GM12891 (cell line): Measurements from ENCODE around the gene SUPT20H.

Experiments used
- DNase-seq: peaks from one replicate; pipeline ENCODE4 v3.0.0; 2011; ENCODE audit warnings: low spot score; ENCODE audit not compliant: insufficient read length
- FAIRE-seq: peaks from 2 replicates; lab custom pipeline; 2011; peaks lifted over from hg19 to GRCh38; lab: Jason Lieb, UNC
- PAX5 ChIP-seq: IDR thresholded peaks from 2 replicates; pipeline ENCODE4 v1.6.1; 2011; ENCODE audit warnings: low read length, moderate library complexity, mild to moderate bottlenecking; ENCODE audit not compliant: insufficient read depth, severe bottlenecking
- POLR2A ChIP-seq: IDR thresholded peaks from 2 replicates; pipeline ENCODE4 v1.6.1; 2011; ENCODE audit warnings: low read depth, low read length, control low read depth
- POLR2AphosphoS5 ChIP-seq: IDR thresholded peaks from 2 replicates; pipeline ENCODE4 v1.6.1; 2011; ENCODE audit warnings: low read depth, low read length, control low read depth
- POU2F2 ChIP-seq: IDR thresholded peaks from 2 replicates; pipeline ENCODE4 v1.6.1; 2011; ENCODE audit warnings: low read depth, mild to moderate bottlenecking, control low read depth, low read length, moderate library complexity
- SPI1 ChIP-seq: IDR thresholded peaks from 2 replicates; pipeline ENCODE4 v1.6.1; 2011; ENCODE audit warnings: low read depth, low read length, control low read depth
- TAF1 ChIP-seq: IDR thresholded peaks from 2 replicates; pipeline ENCODE4 v1.6.1; 2011; ENCODE audit warnings: low read depth, low read length, control low read depth

The SUPT20H gene

DNA sequence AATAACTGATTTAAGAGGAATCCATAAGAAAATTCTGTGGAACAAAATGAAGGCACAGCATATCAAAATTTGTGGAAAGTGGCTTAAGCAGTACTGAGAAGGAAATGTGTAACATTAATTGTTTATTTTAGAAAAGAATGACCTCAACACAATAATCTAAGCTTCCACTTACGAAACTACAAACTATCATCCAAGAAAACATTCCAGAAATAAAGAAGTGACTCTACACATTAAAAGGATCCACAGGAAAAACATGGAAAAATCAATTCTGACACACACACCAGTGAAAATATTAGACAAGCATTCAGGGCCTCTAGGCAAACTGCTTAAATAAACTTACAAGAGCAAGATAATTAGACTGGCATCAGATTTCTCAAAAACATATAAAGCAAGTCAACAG is 44.9 kb downstream of the SUPT20H start:
- no peak for TF ChIP-seq TAF1
- DNase-seq, result no peak
- FAIRE-seq, result no peak

DNA sequence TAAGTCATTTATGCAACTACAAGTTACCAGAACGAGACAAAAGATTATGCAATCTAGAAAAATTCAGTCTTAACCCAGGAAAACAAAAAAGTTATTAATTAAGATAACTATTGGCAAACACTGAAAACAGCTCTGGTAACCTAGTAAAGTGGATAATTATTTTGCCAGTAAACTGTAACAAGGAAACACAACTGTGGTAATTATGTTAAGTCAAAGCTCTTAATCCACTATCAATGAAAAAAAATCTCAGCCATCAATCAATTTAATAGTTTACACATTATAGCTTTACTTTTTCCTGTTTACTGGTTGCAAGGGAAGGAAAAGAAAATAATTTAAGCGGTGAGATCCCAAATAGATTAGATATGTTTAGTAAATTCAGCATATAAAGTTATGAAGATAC is 47.7 kb downstream of the SUPT20H start:
- FAIRE-seq, result no peak
- no peak for DNase-seq
- no peak for TF ChIP-seq POLR2A
- no peak for TF ChIP-seq PAX5
- TF ChIP-seq TAF1, result no peak

DNA sequence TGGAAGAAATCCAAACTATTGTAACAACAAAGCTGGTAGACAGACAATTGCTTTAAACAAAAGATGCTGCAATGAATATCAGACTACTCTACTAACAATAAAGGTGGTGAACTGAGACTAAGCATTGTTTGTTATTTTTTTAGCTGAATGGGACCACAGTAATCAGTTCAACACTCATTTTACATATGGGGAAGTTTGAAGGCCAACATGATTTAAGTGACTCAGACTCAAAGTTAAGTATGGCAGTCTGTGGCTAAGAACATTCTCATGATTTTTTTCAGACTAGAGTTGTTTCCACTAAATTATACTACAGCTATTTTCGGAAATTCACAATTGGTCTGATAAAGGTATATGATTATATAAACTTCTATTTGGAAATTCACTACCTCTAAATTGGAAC is 48.5 kb downstream of the SUPT20H start:
- TF ChIP-seq SPI1 (no peak), TAF1 (no peak), POU2F2 (no peak), POLR2AphosphoS5 (no peak), PAX5 (no peak), POLR2A (no peak)
- FAIRE-seq (no peak), DNase-seq (no peak)

DNA sequence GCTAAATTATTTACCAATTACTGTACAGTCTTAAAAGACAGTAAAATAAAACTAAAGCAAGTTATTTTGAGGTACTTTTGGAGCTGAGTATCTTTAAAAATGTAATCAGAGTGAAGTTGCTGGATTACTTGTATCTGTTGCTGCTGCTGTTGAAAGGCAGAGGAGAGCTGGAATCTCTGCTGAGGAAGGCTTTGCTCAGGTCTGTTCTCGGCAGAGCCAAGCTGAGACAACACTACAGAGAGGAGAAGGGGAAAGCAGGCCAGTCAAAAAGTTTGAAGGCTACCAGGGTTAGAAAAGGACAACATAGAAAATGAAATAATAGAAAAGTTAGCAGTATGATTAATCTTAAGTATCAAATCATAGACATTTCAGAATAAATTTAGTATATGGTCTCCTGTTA is 49.1 kb downstream of the SUPT20H start:
- FAIRE-seq (no peak), DNase-seq (no peak)
- no peak for TF ChIP-seq SPI1
- TF ChIP-seq PAX5, result no peak
- no peak for TF ChIP-seq POLR2A
- no peak for TF ChIP-seq TAF1
- TF ChIP-seq POLR2AphosphoS5, result no peak
- no peak for TF ChIP-seq POU2F2

DNA sequence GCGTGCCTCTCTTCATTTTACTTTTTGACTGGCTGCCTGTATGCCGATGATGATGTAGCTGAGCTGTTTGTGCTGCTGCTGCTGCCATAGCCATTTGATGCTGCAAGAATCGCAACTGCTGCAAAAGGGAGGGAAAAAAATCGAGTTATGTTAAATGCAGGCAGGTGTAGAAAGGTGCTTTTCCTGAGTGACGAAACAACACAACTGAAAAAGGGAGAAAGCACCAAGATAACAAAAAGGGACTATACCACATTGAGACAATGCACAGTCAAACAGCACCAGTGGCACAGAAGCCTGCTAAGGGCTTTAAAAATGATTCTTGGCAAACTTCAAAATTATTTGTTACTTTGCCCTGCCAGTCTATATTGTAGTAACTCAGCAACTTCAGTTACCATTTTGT is 49.8 kb downstream of the SUPT20H start:
- DNase-seq (no peak), FAIRE-seq (no peak)
- TF ChIP-seq POU2F2 (no peak), POLR2AphosphoS5 (no peak), PAX5 (no peak), SPI1 (no peak)

DNA sequence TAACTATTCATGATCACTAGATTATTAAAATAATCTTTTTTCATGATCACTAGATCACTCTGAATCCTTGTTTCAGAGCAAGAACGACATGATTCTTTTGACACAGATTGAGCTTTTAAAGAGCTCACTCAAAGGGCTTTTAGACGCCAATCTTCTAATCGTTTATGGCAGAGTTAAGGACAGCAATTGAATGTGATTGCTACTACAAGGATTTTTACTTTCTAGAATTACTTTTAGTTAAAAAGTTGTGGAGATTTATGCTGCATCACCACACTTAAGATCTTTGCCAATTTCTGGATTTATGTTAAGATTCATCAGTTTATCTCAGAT is 57.6 kb downstream of the SUPT20H start:
- DNase-seq, result no peak

DNA sequence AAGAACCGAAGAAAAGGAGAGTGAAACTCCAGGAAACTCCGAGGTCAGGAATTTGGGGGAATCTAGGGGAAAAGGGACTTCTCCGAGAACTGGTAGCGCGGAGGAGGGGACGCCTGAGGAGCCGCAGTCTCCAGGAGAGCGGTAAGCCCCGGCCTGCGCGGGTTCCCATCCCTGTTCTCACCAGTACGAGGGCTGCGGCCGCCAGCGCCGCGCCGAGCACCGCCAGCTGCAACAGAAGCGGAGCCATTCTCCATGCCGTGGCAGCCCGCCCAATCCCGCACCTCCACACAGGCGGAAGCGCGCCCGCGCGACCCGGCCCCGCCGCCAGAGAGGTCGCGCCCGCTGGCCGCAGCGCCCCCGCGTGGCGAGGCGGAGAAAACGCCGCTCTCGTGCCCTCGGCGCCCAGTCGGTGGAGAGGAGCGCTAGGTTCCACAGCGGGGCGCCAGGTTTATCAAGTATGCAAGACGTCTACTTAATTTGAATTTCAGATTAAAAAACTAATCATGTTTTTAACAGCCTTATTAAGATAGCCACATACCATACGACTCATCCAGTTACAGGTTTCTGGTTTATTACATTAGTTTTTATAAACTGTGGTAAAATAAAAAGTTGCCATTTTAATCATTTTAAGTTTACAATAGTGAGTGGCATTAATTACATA is 60.3 kb downstream of the SUPT20H start, which contains the start of gene ALG5:
Gene ALG5 (minus strand): TSS at position 287 of the 661 bp plus-strand sequence. CDS start 40 bp downstream, at position 247.
- peak; percentile 96 for FAIRE-seq
- DNase-seq, result peak; percentile 78
- TF ChIP-seq PAX5 (peak; percentile 60), POLR2A (peak; percentile 95), SPI1 (peak; percentile 26; the same call in 1 of the 2 replicates), POU2F2 (peak; percentile 65; the same call in 1 of the 2 replicates), TAF1 (peak; percentile 98), POLR2AphosphoS5 (peak; percentile 92)

More for the DNA sequence above, 57.6 kb downstream of the SUPT20H start:
- no peak for FAIRE-seq
- TF ChIP-seq SPI1, result no peak
- no peak for TF ChIP-seq POLR2AphosphoS5

DNA sequence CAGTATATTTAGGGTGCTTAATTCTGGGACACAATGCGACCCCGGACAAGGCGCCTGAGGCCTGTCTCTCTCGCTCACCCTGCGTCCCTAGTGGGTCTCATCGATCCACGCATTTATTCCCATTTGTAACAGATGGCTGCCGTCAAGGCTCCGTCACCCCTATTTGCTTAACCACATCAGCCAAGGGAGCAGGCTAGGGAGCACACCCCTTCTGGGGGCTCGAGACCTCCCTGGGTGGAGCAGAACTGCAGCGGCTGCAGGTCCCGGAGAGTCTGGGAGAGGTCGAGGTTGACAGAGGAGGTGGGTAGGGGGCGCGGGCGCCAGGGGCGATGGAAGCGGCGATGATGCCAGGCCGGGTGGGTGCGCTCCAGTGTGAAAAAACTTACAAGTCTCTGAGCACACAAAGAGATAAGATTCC is 60.9 kb downstream of the SUPT20H start:
- TF ChIP-seq POLR2A (no peak), TAF1 (no peak), PAX5 (no peak), POU2F2 (no peak)
- FAIRE-seq, result no peak
- no peak for DNase-seq

DNA sequence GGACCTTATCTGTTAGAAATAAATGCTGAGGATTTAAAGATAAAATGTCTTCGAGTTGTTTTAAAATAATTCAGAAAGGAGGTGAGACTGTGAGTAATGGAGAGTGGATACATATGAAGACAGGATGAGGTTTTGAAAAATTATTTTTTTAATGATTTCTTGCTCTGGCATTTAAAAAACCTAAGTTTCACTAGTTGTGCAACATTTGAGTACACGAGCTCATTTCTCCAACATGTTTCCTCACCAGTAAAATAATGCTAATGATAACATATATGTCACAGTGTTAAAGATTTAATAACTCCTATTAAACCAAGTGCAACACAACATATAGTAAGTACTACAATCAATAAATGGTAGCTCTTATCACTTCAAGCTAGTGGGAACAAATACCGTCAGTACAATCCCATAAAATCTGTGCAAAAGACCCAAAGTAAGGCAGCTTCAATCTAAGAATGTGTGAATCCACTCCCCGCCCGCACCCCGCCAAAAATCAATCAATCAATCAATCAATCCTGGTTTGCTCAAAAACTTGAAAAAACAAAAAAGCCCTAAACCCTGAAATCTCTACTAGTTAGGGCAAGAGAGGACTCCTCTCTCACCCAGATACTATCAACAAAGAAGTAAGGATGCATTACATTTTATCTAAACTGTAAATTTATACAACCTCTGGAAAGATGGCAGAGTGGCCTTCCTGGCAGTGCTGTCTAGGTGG is 61.6 kb downstream of the SUPT20H start:
- TF ChIP-seq POLR2A (no peak), SPI1 (no peak), TAF1 (no peak), POU2F2 (no peak), POLR2AphosphoS5 (no peak), PAX5 (no peak)
- FAIRE-seq, result no peak
- DNase-seq, result no peak

DNA sequence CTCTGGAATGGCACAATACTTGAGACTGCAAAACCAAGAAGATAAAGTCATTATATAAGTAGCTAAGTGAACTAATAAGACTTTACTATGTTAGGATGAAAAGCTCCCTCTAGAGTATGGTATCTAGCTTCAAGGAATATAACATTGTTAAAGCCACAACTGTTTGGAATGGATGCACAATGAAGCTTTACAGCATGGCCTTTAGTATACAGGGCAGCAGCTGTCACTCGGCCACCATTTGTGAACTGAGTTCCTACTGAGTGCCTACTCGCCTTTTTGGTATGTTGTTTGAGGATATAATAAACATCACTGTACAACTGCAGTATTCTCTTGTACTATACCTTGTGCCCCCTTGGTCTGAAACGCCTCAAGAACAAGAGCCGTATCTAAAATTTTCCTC is 67.1 kb downstream of the SUPT20H start:
- no peak for DNase-seq
- no peak for FAIRE-seq
- TF ChIP-seq SPI1 (no peak), PAX5 (no peak), POU2F2 (no peak), TAF1 (no peak), POLR2AphosphoS5 (no peak), POLR2A (no peak)
